Astrocyte (in vitro differentiated cells and primary cell): ENCODE data around the gene IQCN. TPM values are rescaled to one million over a fixed set of nuclear protein-coding genes. Genes with fewer than 3 reads are reported as not detected.
A peak's percentile ranks its signal among the peaks of the same experiment; 100 is the strongest.

Source experiments
- DNase-seq: peaks from one replicate; pipeline ENCODE4 v3.0.0-alpha.2; 2010; ENCODE audit warnings: low read depth
- FAIRE-seq: peaks from 2 replicates; lab custom pipeline; 2011; peaks lifted over from hg19 to GRCh38; lab: Jason Lieb, UNC
- H2AFZ ChIP-seq: 2 replicates; pipeline ENCODE4 v1.6.0; 2012; ENCODE audit warnings: low read depth, low read length, inconsistent platforms
- H3K27ac ChIP-seq: 2 replicates; pipeline ENCODE4 v1.5.1; 2011; ENCODE audit warnings: low read depth, low read length, inconsistent platforms
- H3K27me3 ChIP-seq: 2 replicates; pipeline ENCODE4 v1.6.0; 2011; ENCODE audit warnings: low read length, inconsistent platforms; ENCODE audit not compliant: insufficient read depth
- H3K36me3 ChIP-seq: 2 replicates; pipeline ENCODE4 v1.5.1; 2011; ENCODE audit warnings: low read length, inconsistent platforms; ENCODE audit not compliant: insufficient read depth
- H3K4me1 ChIP-seq: 2 replicates; pipeline ENCODE4 v1.5.1; 2011; ENCODE audit warnings: low read length, inconsistent platforms; ENCODE audit not compliant: insufficient read depth
- H3K4me2 ChIP-seq: 2 replicates; pipeline ENCODE4 v1.6.0; 2012; ENCODE audit warnings: low read length, inconsistent platforms
- H3K4me3 ChIP-seq: 2 replicates; pipeline ENCODE4 v1.5.1; 2011; ENCODE audit warnings: low read depth, mild to moderate bottlenecking, low read length, inconsistent platforms; ENCODE audit not compliant: insufficient read depth
- H3K79me2 ChIP-seq: 2 replicates; pipeline ENCODE4 v1.6.0; 2012; ENCODE audit warnings: mild to moderate bottlenecking, low read length, inconsistent platforms; ENCODE audit not compliant: insufficient read depth
- H3K9ac ChIP-seq: 2 replicates; pipeline ENCODE4 v1.6.0; 2012; ENCODE audit warnings: mild to moderate bottlenecking, low read length, inconsistent platforms
- H3K9me3 ChIP-seq: 2 replicates; pipeline ENCODE4 v1.5.1; 2012; ENCODE audit warnings: low read depth, mild to moderate bottlenecking, low read length, inconsistent platforms; ENCODE audit not compliant: insufficient read depth
- H4K20me1 ChIP-seq: 2 replicates; pipeline ENCODE4 v1.6.0; 2012; ENCODE audit warnings: low read length, inconsistent platforms; ENCODE audit not compliant: insufficient read depth
- H3K27ac Mint-ChIP-seq: one replicate; pipeline ENCODE4 v1.8.0; 2021; ENCODE audit warnings: mild to moderate bottlenecking, mixed read lengths; ENCODE audit not compliant: unreplicated experiment
- H3K27me3 Mint-ChIP-seq: one replicate; pipeline ENCODE4 v1.8.0; 2021; ENCODE audit warnings: low read depth, mixed read lengths; ENCODE audit not compliant: unreplicated experiment
- H3K36me3 Mint-ChIP-seq: one replicate; pipeline ENCODE4 v1.8.0; 2021; ENCODE audit warnings: low read depth, mixed read lengths; ENCODE audit not compliant: unreplicated experiment
- H3K4me1 Mint-ChIP-seq: one replicate; pipeline ENCODE4 v1.8.0; 2021; ENCODE audit warnings: low read depth, mixed read lengths; ENCODE audit not compliant: unreplicated experiment
- H3K4me3 Mint-ChIP-seq: one replicate; pipeline ENCODE4 v1.8.0; 2021; ENCODE audit warnings: mild to moderate bottlenecking, moderate library complexity, mixed read lengths; ENCODE audit not compliant: unreplicated experiment
- H3K9me3 Mint-ChIP-seq: one replicate; pipeline ENCODE4 v1.8.0; 2021; ENCODE audit warnings: mild to moderate bottlenecking, mixed read lengths; ENCODE audit not compliant: unreplicated experiment
- EZH2 ChIP-seq: IDR thresholded peaks from 2 replicates; pipeline ENCODE4 v1.6.1; 2012; ENCODE audit warnings: mild to moderate bottlenecking, low read length, inconsistent platforms; ENCODE audit not compliant: insufficient read depth
- total RNA-seq: library from RNA; stranded (reverse); gene quantifications from 2 replicates; pipeline ENCODE4 v1.2.1, GENCODE V29; 2021
- TF ChIP-seq, protein P1 (sequence below): IDR thresholded peaks from 2 replicates; pipeline ENCODE4 v1.5.1; 2011; ENCODE audit warnings: low read depth, mild to moderate bottlenecking, inconsistent platforms, low read length, moderate library complexity; ENCODE audit not compliant: insufficient read depth

Gene IQCN
- total RNA-seq, 1 donor from 2014 or later, result 1.7 TPM

DNA sequence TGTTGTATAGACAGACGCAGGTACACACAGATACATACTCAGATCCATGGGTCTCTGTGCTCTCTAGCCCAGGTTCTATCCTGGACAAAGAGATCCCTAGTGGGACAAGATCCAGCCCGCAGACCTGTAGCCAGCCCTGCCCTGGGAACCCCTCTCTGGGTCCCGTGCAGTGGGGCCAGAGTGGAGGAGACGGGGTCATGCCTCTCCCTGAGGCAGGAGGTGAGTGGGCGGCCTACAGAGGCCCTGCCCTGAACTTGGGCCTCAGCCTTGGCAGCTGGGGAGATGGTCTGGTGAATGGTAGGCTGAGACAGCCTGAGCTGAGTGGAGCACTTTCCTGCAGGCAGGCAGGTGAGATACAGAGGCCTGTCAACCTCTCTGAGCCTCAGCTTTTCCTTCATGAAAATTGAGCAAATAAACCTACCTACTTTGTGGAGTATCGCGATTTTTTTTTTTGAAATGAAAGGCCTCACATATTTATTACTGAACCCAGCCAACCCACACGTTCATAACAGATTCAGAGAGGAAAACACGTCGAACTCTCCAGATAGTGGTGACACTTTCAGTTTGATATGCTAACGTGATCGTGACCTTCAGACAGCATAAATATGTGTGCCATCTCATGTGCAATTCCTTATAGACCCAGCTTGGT lies 10.6 kb upstream of the IQCN start:
- TF ChIP-seq, protein P1, sequence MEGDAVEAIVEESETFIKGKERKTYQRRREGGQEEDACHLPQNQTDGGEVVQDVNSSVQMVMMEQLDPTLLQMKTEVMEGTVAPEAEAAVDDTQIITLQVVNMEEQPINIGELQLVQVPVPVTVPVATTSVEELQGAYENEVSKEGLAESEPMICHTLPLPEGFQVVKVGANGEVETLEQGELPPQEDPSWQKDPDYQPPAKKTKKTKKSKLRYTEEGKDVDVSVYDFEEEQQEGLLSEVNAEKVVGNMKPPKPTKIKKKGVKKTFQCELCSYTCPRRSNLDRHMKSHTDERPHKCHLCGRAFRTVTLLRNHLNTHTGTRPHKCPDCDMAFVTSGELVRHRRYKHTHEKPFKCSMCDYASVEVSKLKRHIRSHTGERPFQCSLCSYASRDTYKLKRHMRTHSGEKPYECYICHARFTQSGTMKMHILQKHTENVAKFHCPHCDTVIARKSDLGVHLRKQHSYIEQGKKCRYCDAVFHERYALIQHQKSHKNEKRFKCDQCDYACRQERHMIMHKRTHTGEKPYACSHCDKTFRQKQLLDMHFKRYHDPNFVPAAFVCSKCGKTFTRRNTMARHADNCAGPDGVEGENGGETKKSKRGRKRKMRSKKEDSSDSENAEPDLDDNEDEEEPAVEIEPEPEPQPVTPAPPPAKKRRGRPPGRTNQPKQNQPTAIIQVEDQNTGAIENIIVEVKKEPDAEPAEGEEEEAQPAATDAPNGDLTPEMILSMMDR, result no peak

DNA sequence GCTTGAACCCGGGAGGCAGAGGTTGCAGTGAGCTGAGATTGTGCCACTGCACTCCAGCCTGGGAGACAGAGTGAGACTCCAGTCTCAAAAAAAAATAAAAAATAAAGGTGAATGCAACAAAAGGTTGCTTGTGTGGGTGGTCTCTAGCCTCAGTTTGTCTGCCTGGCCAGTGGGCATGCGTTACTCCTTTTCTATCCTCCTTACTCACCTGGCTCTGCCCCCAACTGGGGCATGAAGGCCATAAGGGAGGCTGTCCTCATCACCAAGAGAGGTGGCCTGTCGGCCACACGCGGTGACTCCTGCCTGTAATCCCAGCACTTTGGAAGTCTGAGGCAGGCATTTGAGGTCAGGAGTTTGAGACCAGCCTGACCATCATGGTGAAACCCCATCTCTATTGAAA lies 9.1 kb upstream of the IQCN start:
- peaks cover 29% of the 10 kb centered on the region for H3K79me2 ChIP-seq
- peaks cover 28% of the 10 kb centered on the region for H3K4me1 ChIP-seq
- Mint-ChIP-seq H3K27me3 (no peaks in the 10 kb centered on the region), H3K4me1 (peaks cover 21% of the 10 kb centered on the region), H3K27ac (peak overlapping the region; percentile 41), H3K9me3 (no peaks in the 10 kb centered on the region), H3K4me3 (no peak overlapping the region), H3K36me3 (peaks cover 9% of the 10 kb centered on the region)
- H4K20me1 ChIP-seq, result peaks cover 20% of the 10 kb centered on the region
- H2AFZ ChIP-seq, result no peak overlapping the region
- H3K4me2 ChIP-seq, result no peak overlapping the region
- H3K4me3 ChIP-seq, result no peak overlapping the region
- DNase-seq (no peak), FAIRE-seq (no peak)
- no peaks in the 10 kb centered on the region for H3K27me3 ChIP-seq
- H3K36me3 ChIP-seq, result no peaks in the 10 kb centered on the region
- no peak overlapping the region for H3K9ac ChIP-seq
- H3K9me3 ChIP-seq, result no peaks in the 10 kb centered on the region
- H3K27ac ChIP-seq, result no peak overlapping the region
- no peak for TF ChIP-seq EZH2

More for the DNA sequence above, 10.6 kb upstream of the IQCN start:
- Histone ChIP-seq H2AFZ (no peak overlapping the region), H3K9ac (no peak overlapping the region), H3K4me1 (peaks cover 20% of the 10 kb centered on the region), H3K36me3 (no peaks in the 10 kb centered on the region), H3K4me2 (no peak overlapping the region), H3K27me3 (no peaks in the 10 kb centered on the region), H3K27ac (no peak overlapping the region), H3K79me2 (peaks cover 14% of the 10 kb centered on the region), H3K4me3 (no peak overlapping the region), H4K20me1 (peaks cover 5% of the 10 kb centered on the region), H3K9me3 (no peaks in the 10 kb centered on the region)
- no peak for FAIRE-seq
- Mint-ChIP-seq H3K4me1 (peaks cover 18% of the 10 kb centered on the region), H3K36me3 (no peaks in the 10 kb centered on the region), H3K4me3 (no peak overlapping the region), H3K9me3 (no peaks in the 10 kb centered on the region), H3K27ac (no peak overlapping the region), H3K27me3 (no peaks in the 10 kb centered on the region)
- DNase-seq, result no peak

DNA sequence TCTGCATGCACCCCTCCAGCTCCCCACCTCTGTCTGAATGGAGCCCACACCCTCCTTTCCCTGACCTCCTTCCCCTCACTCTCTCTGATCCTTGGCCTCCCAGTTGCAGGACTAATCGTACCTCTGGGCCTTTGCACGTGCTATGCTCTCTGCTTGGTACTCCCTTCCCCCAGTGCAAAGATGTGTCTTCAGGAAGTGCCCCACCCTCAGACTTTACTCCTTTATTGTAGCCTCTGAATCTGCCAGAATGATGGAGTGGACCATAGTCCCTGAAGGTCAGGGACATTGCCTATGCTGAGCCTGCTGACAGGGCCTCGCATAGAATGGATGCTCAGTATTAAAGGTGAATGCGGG lies 8.5 kb upstream of the IQCN start:
- Mint-ChIP-seq H3K36me3 (peaks cover 9% of the 10 kb centered on the region), H3K4me1 (peaks cover 22% of the 10 kb centered on the region), H3K27ac (peak overlapping the region; percentile 96), H3K4me3 (peak overlapping the region; percentile 77), H3K27me3 (no peaks in the 10 kb centered on the region), H3K9me3 (no peaks in the 10 kb centered on the region)
- peak overlapping the region; percentile 49 for H3K4me3 ChIP-seq
- H3K9me3 ChIP-seq, result no peaks in the 10 kb centered on the region
- H3K4me2 ChIP-seq, result peak overlapping the region; percentile 92
- peaks cover 26% of the 10 kb centered on the region for H4K20me1 ChIP-seq
- H3K36me3 ChIP-seq, result peaks cover 4% of the 10 kb centered on the region
- no peak overlapping the region for H2AFZ ChIP-seq
- FAIRE-seq, result no peak
- peaks cover 28% of the 10 kb centered on the region for H3K4me1 ChIP-seq
- no peaks in the 10 kb centered on the region for H3K27me3 ChIP-seq
- H3K27ac ChIP-seq, result peak overlapping the region; percentile 99
- TF ChIP-seq EZH2, result no peak
- TF ChIP-seq, protein P1, result no peak
- no peak for DNase-seq
- H3K79me2 ChIP-seq, result peaks cover 35% of the 10 kb centered on the region
- peak overlapping the region; percentile 99 for H3K9ac ChIP-seq
